Gastroesophageal sphincter (tissue), 4 donors: ENCODE results near the gene TBC1D14. TPM values are rescaled to one million over a fixed set of nuclear protein-coding genes. Genes with fewer than 3 reads are reported as not detected.
A peak's percentile ranks its signal among the peaks of the same experiment; 100 is the strongest.

Experiments
- ATAC-seq: fragments of 150-250 bp; one replicate; pipeline ENCODE4 v1.9.1; 2016; ENCODE audit warnings: mild to moderate bottlenecking, moderate library complexity
- H3K27ac ChIP-seq, 4 donors: fragments of 200-600 bp; sonication (generic) in 3 of 4; 1 replicate in 3 of 4; 2 replicates in 1 of 4; pipeline ENCODE4 v1.5.1; 2016 to 2019
- H3K27me3 ChIP-seq: fragments of 200-600 bp; sonication (generic); one replicate; pipeline ENCODE4 v1.5.1; 2019
- H3K36me3 ChIP-seq, 2 donors: fragments of 200-600 bp; sonication (generic); one replicate each; pipeline ENCODE4 v1.5.1; 2019; ENCODE audit warnings: control low read depth in 1 of 2
- H3K4me1 ChIP-seq, 3 donors: fragments of 200-600 bp; sonication (generic); 1 replicate in 2 of 3; 2 replicates in 1 of 3; pipeline ENCODE4 v1.5.1; 2016 to 2019; ENCODE audit warnings: control low read depth in 2 of 3
- H3K4me3 ChIP-seq, 2 donors: fragments of 200-600 bp; sonication (generic); one replicate each; pipeline ENCODE4 v1.5.1; 2019; ENCODE audit warnings: mild to moderate bottlenecking in 1 of 2, moderate library complexity in 1 of 2
- H3K9me3 ChIP-seq, 3 donors: fragments of 200-600 bp; sonication (generic); one replicate each; pipeline ENCODE4 v1.5.1; 2017 to 2019; ENCODE audit warnings: control low read depth in 2 of 3
- CTCF ChIP-seq, 4 experiments: fragments of 200-600 bp in 2 of 4; fragments of 450-650 bp in 2 of 4; sonication (generic) in 1 of 4; IDR thresholded peaks; one replicate each; pipeline ENCODE4 v1.5.1; 2017 to 2019; ENCODE audit warnings: antibody characterized with exemption in 4 of 4, mild to moderate bottlenecking in 2 of 4, moderate library complexity in 2 of 4
- EP300 ChIP-seq: sonication (generic); formaldehyde crosslinking; IDR thresholded peaks from one replicate; pipeline ENCODE4 v1.6.1; 2017; ENCODE audit warnings: antibody characterized with exemption, mild to moderate bottlenecking
- POLR2A ChIP-seq, 2 donors: fragments of 450-650 bp; IDR thresholded peaks; one replicate each; pipeline ENCODE4 v1.6.1; 2017; ENCODE audit warnings: antibody characterized with exemption in 2 of 2, mild to moderate bottlenecking in 2 of 2, moderate library complexity in 1 of 2
- POLR2AphosphoS5 ChIP-seq: sonication (generic); formaldehyde crosslinking; IDR thresholded peaks from one replicate; pipeline ENCODE4 v1.6.1; 2017; ENCODE audit warnings: antibody characterized with exemption
- WGBS, 2 donors: methylation state at CpG; one replicate each; pipeline ENCODE4 v1.1.5; 2018; ENCODE audit warnings: low coverage in 1 of 2; 5-methylcytosine and 5-hydroxymethylcytosine counted together
- total RNA-seq, 4 donors: library from RNA; depleted of rRNA; stranded (reverse); fragments of >200 nt; gene quantifications; one replicate each; pipeline ENCODE4 v1.1.0, GENCODE V29; 2016

The TBC1D14 gene
- total RNA-seq, 4 donors from 2014 or later = 42.5 to 54.2 (median 45.0) TPM

GRCh38 chr4:6916587-6917460, 7.2 kb downstream of the TBC1D14 start:
- Histone ChIP-seq H3K36me3 (no peaks in the 10 kb centered on the region), H3K4me1 (peaks cover 6 to 91% (median 16%) of the 10 kb centered on the region in 3 donors), H3K27me3 (no peaks in the 10 kb centered on the region), H3K4me3 (no peak overlapping the region), H3K9me3 (no peaks in the 10 kb centered on the region), H3K27ac (peak overlapping the region; percentile 6 to 80 (median 70))
- peak; percentile 35 for ATAC-seq
- 34 to 63% methylated on average over 4 of the region's 15 CpGs for WGBS, 2 donors
- TF ChIP-seq EP300 = no peak
- peak; percentile 69 for TF ChIP-seq POLR2AphosphoS5
- no peak for TF ChIP-seq CTCF (IDR thresholded peaks at IDR 0.05)
- TF ChIP-seq POLR2A (IDR thresholded peaks at IDR 0.05) = peak in 1 of 2 donors; percentile 8

GRCh38 chr4:6917461-6918271, 8.0 kb downstream of the TBC1D14 start:
- no peaks in the 10 kb centered on the region for H3K36me3 ChIP-seq
- ATAC-seq = peak; percentile 75
- H3K4me1 ChIP-seq = peaks cover 6 to 83% (median 16%) of the 10 kb centered on the region in 3 donors
- 24 to 31% methylated on average over 4 to 16 of the region's 18 CpGs for WGBS, 2 donors
- H3K27me3 ChIP-seq = no peaks in the 10 kb centered on the region
- no peak overlapping the region for H3K4me3 ChIP-seq
- TF ChIP-seq EP300 (no peak), POLR2A (IDR thresholded peaks at IDR 0.05) (no peak), POLR2AphosphoS5 (peak; percentile 62), CTCF (IDR thresholded peaks at IDR 0.05) (peak in 3 of 4 experiments; percentile 49 to 68 (median 56))
- H3K27ac ChIP-seq = peak overlapping the region; percentile 6 to 80 (median 70)
- H3K9me3 ChIP-seq = no peaks in the 10 kb centered on the region

- H3K36me3 ChIP-seq = peaks cover 0 to 3% of the 10 kb centered on the region in 2 donors
- ATAC-seq = peak; percentile 16
- TF ChIP-seq POLR2A (IDR thresholded peaks at IDR 0.05) (no peak), CTCF (IDR thresholded peaks at IDR 0.05) (no peak), EP300 (no peak), POLR2AphosphoS5 (no peak)
- no peak overlapping the region for H3K4me3 ChIP-seq
- H3K4me1 ChIP-seq = peaks cover 6 to 76% (median 16%) of the 10 kb centered on the region in 3 donors
- 19 to 30% methylated on average over 7 of the region's 7 CpGs for WGBS, 2 donors
- H3K27me3 ChIP-seq = no peaks in the 10 kb centered on the region
- peak overlapping the region in 3 of 4 donors; percentile 62 to 80 (median 77) for H3K27ac ChIP-seq
- no peaks in the 10 kb centered on the region for H3K9me3 ChIP-seq
These were observed 8.7 kb downstream of the TBC1D14 start for GRCh38 chr4:6918338-6918737.

GRCh38 chr4:6920171-6920570, 10.5 kb downstream of the TBC1D14 start:
- Histone ChIP-seq H3K27me3 (no peaks in the 10 kb centered on the region), H3K4me3 (no peak overlapping the region), H3K36me3 (peaks cover 0 to 21% of the 10 kb centered on the region in 2 donors), H3K4me1 (peaks cover 6 to 60% (median 16%) of the 10 kb centered on the region in 3 donors), H3K9me3 (no peaks in the 10 kb centered on the region), H3K27ac (peak overlapping the region in 3 of 4 donors; percentile 36 to 77 (median 43))
- no peak for ATAC-seq
- TF ChIP-seq POLR2A (IDR thresholded peaks at IDR 0.05) = no peak
- no peak for TF ChIP-seq CTCF (IDR thresholded peaks at IDR 0.05)
- no peak for TF ChIP-seq POLR2AphosphoS5
- TF ChIP-seq EP300 = no peak
- WGBS, 2 donors = 32 to 52% methylated on average over 3 of the region's 3 CpGs
